ENCODE results near the gene ELMOD1. TPM values are rescaled to one million over a fixed set of nuclear protein-coding genes. Genes with fewer than 3 reads are reported as not detected.

ELMOD1 gene
- 0.17 TPM in 1 of 2 replicates, not detected in the other for total RNA-seq

DNA sequence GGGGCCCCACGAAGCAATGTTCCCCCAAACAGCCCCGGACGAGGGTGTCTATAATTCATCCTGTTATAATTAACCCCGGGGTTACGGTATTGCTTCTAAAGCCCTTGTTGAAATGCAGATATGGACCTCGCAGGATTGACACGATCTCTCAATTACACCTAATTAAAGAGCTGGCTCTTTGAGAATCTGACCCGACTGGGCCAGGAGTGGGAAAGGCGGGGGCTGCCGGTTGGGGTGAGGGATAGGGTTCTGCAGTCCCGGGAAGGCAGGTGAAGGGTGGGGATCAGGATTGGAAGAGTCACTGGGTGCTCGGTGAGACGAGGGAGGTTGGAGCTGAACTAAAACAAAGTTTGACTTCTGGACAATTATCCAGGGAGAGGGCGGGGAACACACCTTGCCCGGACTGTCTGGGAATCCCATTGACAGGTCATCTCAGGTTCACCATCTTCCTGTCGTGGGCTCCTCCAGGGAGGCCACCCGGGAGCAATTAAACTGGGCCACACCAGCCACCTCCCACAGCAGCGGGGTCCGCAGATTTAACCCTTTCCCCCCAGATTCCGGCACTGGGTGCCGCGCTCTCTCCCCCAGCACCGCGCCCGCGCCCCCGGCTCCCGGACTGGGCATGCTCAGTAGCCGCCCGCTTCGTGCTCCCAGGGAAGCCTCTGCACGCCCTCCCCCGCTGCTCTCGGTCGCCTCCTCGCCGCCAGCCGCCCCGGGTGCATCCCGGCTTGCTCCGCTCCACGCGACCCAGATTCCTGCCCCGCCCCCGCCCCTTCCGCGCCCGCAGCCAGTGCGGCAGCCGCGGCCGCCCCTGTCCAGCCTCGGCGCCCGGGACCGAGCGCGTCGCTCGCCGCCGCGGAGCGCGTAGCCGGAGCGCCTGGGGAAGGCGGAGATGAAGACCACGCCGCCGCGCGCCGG, at the start of gene ELMOD1:
Gene ELMOD1, plus strand, starts transcription at position 688 of the 918 bp plus-strand sequence. CDS start 27,043 bp downstream, outside the sequence.

DNA sequence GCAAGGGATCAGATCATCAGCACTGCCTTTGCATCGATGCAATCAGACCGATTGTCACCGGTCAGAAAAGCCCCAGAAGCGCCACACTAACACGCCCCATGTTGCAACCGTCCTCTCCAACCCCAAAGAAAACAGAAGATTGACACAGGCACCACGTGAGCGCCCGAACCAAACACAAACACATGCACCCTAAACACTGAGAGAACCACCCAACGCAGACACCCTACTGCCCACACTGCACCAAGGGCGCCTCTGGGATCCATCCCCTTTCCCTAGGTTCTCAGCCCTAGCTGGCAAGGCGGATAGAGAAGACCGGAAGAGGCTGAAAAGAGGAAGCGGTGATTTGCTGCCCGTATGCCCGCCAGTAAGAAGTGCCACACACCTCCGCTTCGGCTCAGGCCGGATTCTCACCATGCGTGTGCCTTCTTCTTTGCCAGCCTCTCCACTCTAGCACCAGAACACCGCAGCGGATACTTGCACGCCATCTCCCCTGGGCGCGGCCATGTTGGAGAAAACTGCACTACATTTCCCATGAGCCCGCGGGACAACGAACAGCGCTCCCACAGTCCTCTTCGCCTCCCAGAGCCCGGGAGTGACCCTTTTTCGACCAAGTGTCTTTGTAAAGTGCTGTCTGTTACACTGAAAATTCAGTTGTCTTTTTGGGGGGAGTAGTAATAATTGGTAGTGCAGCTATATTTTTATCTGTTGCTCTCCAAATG, 25.6 kb upstream of the ELMOD1 start, which contains the start of gene ALKBH8:
Gene ALKBH8, minus strand, starts transcription at position 517 of the 719 bp plus-strand sequence. CDS start 4,842 bp downstream, outside the sequence.

DNA sequence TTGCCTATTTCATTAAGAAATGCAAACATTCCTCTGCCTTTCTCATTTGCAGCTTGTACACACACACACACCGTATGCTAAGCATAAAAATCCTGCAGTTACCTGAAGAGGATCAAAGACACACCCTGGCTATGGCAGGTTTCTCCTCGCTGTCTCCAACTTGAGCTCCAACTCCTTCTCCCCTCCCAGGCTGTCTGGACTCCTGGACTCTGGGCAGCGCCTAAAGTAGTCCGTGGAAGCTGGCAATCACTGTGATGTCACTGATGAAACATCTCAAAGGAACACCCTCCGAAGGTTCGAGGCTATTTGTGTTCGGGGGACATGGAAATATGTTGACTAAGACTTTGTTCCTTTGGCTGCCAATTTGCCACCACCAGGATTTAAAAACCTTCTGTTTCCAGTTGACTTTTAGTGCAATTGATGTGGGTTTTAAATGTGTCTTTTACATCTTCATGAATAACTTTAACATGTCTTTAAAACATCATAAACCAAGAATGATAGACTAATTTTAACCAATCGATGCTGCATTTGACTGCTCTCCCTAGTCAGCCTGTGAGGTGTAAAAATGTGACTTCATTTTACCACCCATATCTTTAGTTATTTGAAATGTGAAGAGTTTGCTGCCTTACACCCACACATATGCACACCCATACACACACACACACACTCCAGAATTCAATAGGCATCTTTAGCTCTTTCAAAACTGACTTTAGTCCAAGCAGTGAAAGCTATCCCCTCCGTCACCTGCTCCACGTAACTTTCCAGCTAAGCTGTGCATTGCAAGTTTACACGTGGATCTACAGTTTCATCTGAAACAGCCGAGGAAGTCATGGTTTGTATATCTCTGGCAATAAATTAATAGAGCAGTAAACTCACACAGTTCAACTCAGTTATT, 121.2 kb downstream of the ELMOD1 start, which contains the start of gene SLN:
Gene SLN, minus strand, starts transcription at position 196 of the 895 bp plus-strand sequence.

Other genes with a start within 250 kb of the ELMOD1 start
- gene CWF19L2, start 133.3 kb upstream of the ELMOD1 start, total RNA-seq = 9.6 and 16.3 TPM in 2 replicates
- 7.3 and 11.5 TPM in 2 replicates for gene ALKBH8, start 25.4 kb upstream of the ELMOD1 start, total RNA-seq
- not detected in 2 replicates for gene SLN, start 120.9 kb downstream of the ELMOD1 start, total RNA-seq